HG02588 (cell line): ENCODE data around the gene TRHDE.

Source experiments
- ATAC-seq: cut with Tn5 transposase; IDR thresholded peaks from one replicate; pipeline ENCODE4 v1.9.1; 2021; ENCODE audit warnings: mild to moderate bottlenecking, moderate library complexity; ENCODE audit not compliant: unreplicated experiment

Gene TRHDE

GRCh38 chr12:72432037-72432604 lies 160.0 kb downstream of the TRHDE start:
- no peak for ATAC-seq

- ATAC-seq: no peak
Measured at GRCh38 chr12:72433298-72433697, 161.1 kb downstream of the TRHDE start.

GRCh38 chr12:72434999-72435398 lies 162.8 kb downstream of the TRHDE start:
- ATAC-seq: no peak

- no peak for ATAC-seq
Measured at GRCh38 chr12:72442217-72442616, 170.0 kb downstream of the TRHDE start.

GRCh38 chr12:72444125-72444524 lies 172.0 kb downstream of the TRHDE start:
- ATAC-seq: no peak

- ATAC-seq: no peak
Measured at GRCh38 chr12:72444566-72444965, 172.4 kb downstream of the TRHDE start.

GRCh38 chr12:72448089-72448488 lies 175.9 kb downstream of the TRHDE start:
- no peak for ATAC-seq

GRCh38 chr12:72448805-72449204 lies 176.6 kb downstream of the TRHDE start:
- no peak for ATAC-seq

GRCh38 chr12:72453066-72453465 lies 180.9 kb downstream of the TRHDE start:
- ATAC-seq: no peak

GRCh38 chr12:72453550-72453949 lies 181.4 kb downstream of the TRHDE start:
- no peak for ATAC-seq

- no peak for ATAC-seq
Measured at GRCh38 chr12:72464471-72464870, 192.3 kb downstream of the TRHDE start.

- no peak for ATAC-seq
Measured at GRCh38 chr12:72465155-72465554, 193.0 kb downstream of the TRHDE start.

GRCh38 chr12:72465940-72466630 lies 193.9 kb downstream of the TRHDE start:
- ATAC-seq: no peak

- ATAC-seq: no peak
Measured at GRCh38 chr12:72467985-72468384, 195.8 kb downstream of the TRHDE start.

GRCh38 chr12:72468505-72468904 lies 196.3 kb downstream of the TRHDE start:
- no peak for ATAC-seq

GRCh38 chr12:72471806-72472205 lies 199.6 kb downstream of the TRHDE start:
- no peak for ATAC-seq

GRCh38 chr12:72472350-72472749 lies 200.2 kb downstream of the TRHDE start:
- ATAC-seq: no peak

GRCh38 chr12:72476301-72476700 lies 204.1 kb downstream of the TRHDE start:
- ATAC-seq: no peak

GRCh38 chr12:72485017-72485701 lies 213.0 kb downstream of the TRHDE start:
- ATAC-seq: no peak

- no peak for ATAC-seq
Measured at GRCh38 chr12:72491426-72491825, 219.3 kb downstream of the TRHDE start.

- no peak for ATAC-seq
Measured at GRCh38 chr12:72493407-72493806, 221.2 kb downstream of the TRHDE start.

GRCh38 chr12:72498354-72498753 lies 226.2 kb downstream of the TRHDE start:
- no peak for ATAC-seq
